Measurements from ENCODE around the gene MIEF1. TPM values are rescaled to one million over a fixed set of nuclear protein-coding genes. Genes with fewer than 3 reads are reported as not detected.

Gene MIEF1
- total and polyA plus RNA-seq, 2 of the 8 experiments (the other 6 are each of a cell fraction or from before 2014, with no cell fraction given): 16.8 to 32.7 TPM

- TF ChIP-seq ASH2L (IDR thresholded peaks at IDR 0.05; ENCODE audit: low read length): no peak
- no peak for TF ChIP-seq TCF12 (IDR thresholded peaks at IDR 0.05; ENCODE audit: low read depth, low read length)
- TF ChIP-seq JUND (IDR thresholded peaks at IDR 0.05; ENCODE audit: low read length): no peak
- no peak for TF ChIP-seq SP1 (IDR thresholded peaks at IDR 0.05; ENCODE audit: low read depth, low read length)
- no peak for TF ChIP-seq JUN (IDR thresholded peaks at IDR 0.05; ENCODE audit: low read depth, low read length)
- no peak for TF ChIP-seq MAX (IDR thresholded peaks at IDR 0.05)
- TF ChIP-seq POU5F1 (IDR thresholded peaks at IDR 0.05; ENCODE audit: low read depth, low read length): no peak
Measured at GRCh38 chr22:39563571-39564428, 61.7 kb downstream of the MIEF1 start (continued).
